Keratinocyte (primary cell): Measurements from ENCODE around the gene TH. TPM values are rescaled to one million over a fixed set of nuclear protein-coding genes. Genes with fewer than 3 reads are reported as not detected.

Source experiments
- DNase-seq: peaks from one replicate; pipeline ENCODE4 v3.0.0-alpha.2; 2011; ENCODE audit warnings: low read depth, missing footprints, low spot score
- FAIRE-seq: peaks from 2 replicates; lab custom pipeline; 2011; peaks lifted over from hg19 to GRCh38; lab: Jason Lieb, UNC
- H2AFZ ChIP-seq: 2 replicates; pipeline ENCODE4 v1.6.0; 2012; ENCODE audit warnings: low read length, control low read depth, inconsistent platforms; ENCODE audit not compliant: control insufficient read depth
- H3K27ac ChIP-seq: 2 replicates; pipeline ENCODE4 v1.5.1; 2011; ENCODE audit warnings: low read length; ENCODE audit not compliant: control insufficient read depth, insufficient read depth
- H3K27me3 ChIP-seq: 3 replicates; pipeline ENCODE4 v1.6.0; 2011; ENCODE audit warnings: low read length; ENCODE audit not compliant: control insufficient read depth, insufficient read depth; ENCODE audit errors: extremely low read depth
- H3K36me3 ChIP-seq, 2 experiments: 2 replicates in 1 of 2; 3 replicates in 1 of 2; pipeline ENCODE4 v1.5.1; 2011; ENCODE audit warnings: low read length in 2 of 2, mild to moderate bottlenecking in 1 of 2; ENCODE audit not compliant: control insufficient read depth in 2 of 2, insufficient read depth in 2 of 2; ENCODE audit errors: extremely low read depth in 1 of 2
- H3K4me1 ChIP-seq: 3 replicates; pipeline ENCODE4 v1.5.1; 2011; ENCODE audit warnings: low read length; ENCODE audit not compliant: control insufficient read depth, insufficient read depth; ENCODE audit errors: extremely low read depth
- H3K4me2 ChIP-seq: 3 replicates; pipeline ENCODE4 v1.6.0; 2011; ENCODE audit warnings: low read depth, low read length; ENCODE audit not compliant: control insufficient read depth, insufficient read depth; ENCODE audit errors: extremely low read depth
- H3K4me3 ChIP-seq, 3 experiments: fragments of 200-600 bp in 1 of 3; sonication (generic) in 1 of 3; 2 replicates in 2 of 3; 3 replicates in 1 of 3; pipeline ENCODE4 v1.5.1; 2011 to 2016; ENCODE audit warnings: low read length in 3 of 3, mild to moderate bottlenecking in 3 of 3, control low read depth in 2 of 3, inconsistent platforms in 1 of 3, low read depth in 1 of 3, mixed read lengths in 1 of 3, mixed run types in 1 of 3, moderate library complexity in 1 of 3; ENCODE audit not compliant: control insufficient read depth in 2 of 3, insufficient read depth in 2 of 3; ENCODE audit errors: extremely low read depth in 1 of 3
- H3K79me2 ChIP-seq: 2 replicates; pipeline ENCODE4 v1.6.0; 2012; ENCODE audit warnings: low read length; ENCODE audit not compliant: control insufficient read depth, insufficient read depth
- H3K9ac ChIP-seq: 3 replicates; pipeline ENCODE4 v1.6.0; 2011; ENCODE audit warnings: low read length; ENCODE audit not compliant: control insufficient read depth, insufficient read depth; ENCODE audit errors: extremely low read depth
- H3K9me1 ChIP-seq: 3 replicates; pipeline ENCODE4 v1.6.0; 2011; ENCODE audit warnings: low read length; ENCODE audit not compliant: control insufficient read depth, insufficient read depth; ENCODE audit errors: extremely low read depth
- H3K9me3 ChIP-seq: 2 replicates; pipeline ENCODE4 v1.5.1; 2012; ENCODE audit warnings: low read depth, low read length; ENCODE audit not compliant: control insufficient read depth
- H4K20me1 ChIP-seq: 3 replicates; pipeline ENCODE4 v1.6.0; 2011; ENCODE audit warnings: low read length; ENCODE audit not compliant: control insufficient read depth, insufficient read depth; ENCODE audit errors: extremely low read depth
- CTCF ChIP-seq, 3 experiments: IDR thresholded peaks in 1 of 3; conservative IDR thresholded peaks in 1 of 3; optimal IDR thresholded peaks in 1 of 3; 2 replicates in 2 of 3; 3 replicates in 1 of 3; pipeline versions ENCODE3 to v1.5.1; 2011; ENCODE audit warnings: low read length in 3 of 3, mild to moderate bottlenecking in 3 of 3, moderate library complexity in 2 of 3, control low read depth in 1 of 3, inconsistent platforms in 1 of 3; ENCODE audit not compliant: insufficient read depth in 2 of 3; ENCODE audit errors: extremely low read depth in 1 of 3
- EZH2 ChIP-seq: IDR thresholded peaks from one replicate; pipeline ENCODE4 v1.6.1; 2012; ENCODE audit warnings: inconsistent platforms, mild to moderate bottlenecking, low read length, moderate library complexity
- dilution Hi-C: fragments of 300-500 bp; cut with MboI; formaldehyde crosslinking; loops from one replicate; pipeline ENCODE4 v1.7.0; 2020; ENCODE audit warnings: low sequenced_read_pairs; ENCODE audit not compliant: extremely low pct_ligation_motif_present
- polyA plus RNA-seq, 5 experiments: library from polyadenylated mRNA; depleted of rRNA in 3 of 5; stranded (reverse) in 3 of 5; stranded (forward) in 1 of 5; unstranded in 1 of 5; fragments of >200 nt; gene quantifications; 1 replicate in 1 of 5; 2 replicates in 3 of 5; 3 replicates in 1 of 5; pipeline versions ENCODE4 v1.2.1 to v1.2.3, GENCODE V29; 2011 to 2012; ENCODE audit warnings: missing spikeins in 2 of 5, low read depth in 1 of 5, low replicate concordance in 1 of 5

TH gene
- polyA plus RNA-seq, 1 donor (not counting 4 experiments of a cell fraction or from before 2014, with no cell fraction given) = 0.50 TPM

DNA sequence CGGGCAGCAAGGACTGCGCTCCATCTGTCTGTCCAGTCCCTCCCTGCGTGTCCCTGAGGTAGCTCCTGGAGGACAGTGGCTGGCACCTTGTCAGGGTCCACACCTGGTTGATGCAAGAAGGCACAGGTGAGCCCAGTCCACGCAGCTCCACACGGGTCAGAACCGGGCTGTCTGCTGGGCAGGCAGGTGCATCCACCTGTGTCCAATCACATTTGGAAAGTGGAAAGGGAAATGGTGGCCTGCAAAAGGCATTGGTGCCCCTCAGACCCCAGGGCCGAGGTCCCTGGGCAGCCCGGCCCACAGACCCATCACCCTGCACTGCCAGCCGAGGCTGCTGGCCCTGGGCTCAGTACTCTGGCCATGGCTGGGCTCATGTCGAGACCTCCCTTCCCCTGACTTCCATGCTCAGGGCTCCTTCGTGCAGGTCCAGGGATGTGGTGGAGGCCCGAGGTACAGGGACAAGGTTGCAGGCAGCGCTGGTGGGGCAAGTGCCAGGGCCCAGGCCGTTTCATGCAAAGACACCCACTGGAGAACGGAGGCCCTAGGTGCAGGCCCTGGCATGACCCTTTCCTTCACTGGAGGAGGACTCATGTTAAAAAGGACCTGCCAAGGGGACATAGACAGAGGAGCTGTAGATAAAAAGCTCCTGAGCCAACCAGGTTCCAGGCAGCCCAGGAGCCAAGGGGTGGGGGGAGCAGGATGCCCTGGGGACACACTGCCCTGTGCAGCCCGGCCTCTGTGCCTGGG is 38.9 kb upstream of the TH start:
- dilution Hi-C loops = no loop called here
- peaks cover 24% of the 10 kb centered on the region for H3K27me3 ChIP-seq
- no peak for DNase-seq

DNA sequence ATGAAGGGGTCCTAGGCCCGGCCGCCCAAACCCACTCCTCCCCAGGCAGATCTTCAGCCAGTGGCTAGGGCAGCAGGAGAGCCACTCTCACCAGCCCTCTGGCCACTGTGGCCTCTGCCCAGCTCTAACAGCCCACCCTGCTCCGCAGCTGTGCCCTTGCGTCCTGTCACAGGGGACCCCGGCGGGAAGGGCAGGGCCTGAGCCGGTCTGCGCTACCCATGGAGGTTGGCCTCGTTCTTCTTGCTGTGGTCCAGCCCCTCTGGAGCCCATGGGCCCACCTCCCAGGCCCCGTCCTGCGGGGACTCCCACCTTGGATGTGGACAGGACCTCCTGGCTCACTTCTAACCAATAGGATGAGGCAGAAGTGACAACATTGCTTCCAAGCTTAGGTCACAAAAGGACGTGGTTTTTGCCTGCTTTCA is 38.3 kb upstream of the TH start:
- no peak for FAIRE-seq
- H3K4me2 ChIP-seq = no peak overlapping the region
- H3K79me2 ChIP-seq = no peaks in the 10 kb centered on the region
- no peaks in the 10 kb centered on the region for H3K36me3 ChIP-seq
- TF ChIP-seq CTCF (optimal IDR thresholded peaks at IDR 0.05 in 1 of 3, IDR thresholded peaks at IDR 0.05 in 1 of 3, conservative IDR thresholded peaks at IDR 0.05 in 1 of 3; ENCODE audit: extremely low read depth in 1 of 3, insufficient read depth in 2 of 3, low read length in 3 of 3) = no peak
- no peak for TF ChIP-seq EZH2
- dilution Hi-C loops = no loop called here
- H3K27ac ChIP-seq = no peak overlapping the region
- H3K9ac ChIP-seq = no peak overlapping the region
- no peaks in the 10 kb centered on the region for H3K9me1 ChIP-seq
- no peak overlapping the region for H3K4me3 ChIP-seq
- H3K4me1 ChIP-seq = no peaks in the 10 kb centered on the region
- H4K20me1 ChIP-seq = peaks cover 2% of the 10 kb centered on the region
- H2AFZ ChIP-seq = no peak overlapping the region
- DNase-seq = no peak
- no peaks in the 10 kb centered on the region for H3K9me3 ChIP-seq
- H3K27me3 ChIP-seq = peaks cover 24% of the 10 kb centered on the region

More for the DNA sequence above, 38.9 kb upstream of the TH start:
- no peak overlapping the region for H3K9ac ChIP-seq
- H3K9me3 ChIP-seq = no peaks in the 10 kb centered on the region
- no peaks in the 10 kb centered on the region for H3K4me1 ChIP-seq
- no peak overlapping the region for H3K27ac ChIP-seq
- no peak overlapping the region for H3K4me3 ChIP-seq
- H3K4me2 ChIP-seq = no peak overlapping the region
- no peaks in the 10 kb centered on the region for H3K9me1 ChIP-seq
- no peaks in the 10 kb centered on the region for H3K79me2 ChIP-seq
- H2AFZ ChIP-seq = no peak overlapping the region
- no peaks in the 10 kb centered on the region for H3K36me3 ChIP-seq
- no peak for TF ChIP-seq EZH2
- TF ChIP-seq CTCF (optimal IDR thresholded peaks at IDR 0.05 in 1 of 3, IDR thresholded peaks at IDR 0.05 in 1 of 3, conservative IDR thresholded peaks at IDR 0.05 in 1 of 3; ENCODE audit: extremely low read depth in 1 of 3, insufficient read depth in 2 of 3, low read length in 3 of 3) = no peak
- H4K20me1 ChIP-seq = peaks cover 2% of the 10 kb centered on the region
- FAIRE-seq = no peak
